Measurements from ENCODE around the gene FARP2.

- TF ChIP-seq CTCF (IDR thresholded peaks at IDR 0.05 in 2 of 3, conservative IDR thresholded peaks at IDR 0.05 in 1 of 3; ENCODE audit: control insufficient read depth in 2 of 3, extremely low read depth in 1 of 3, insufficient read depth in 1 of 3, low read depth in 3 of 3, low read length in 3 of 3) (no peak), ETV6 (conservative IDR thresholded peaks at IDR 0.05 in 1 of 2, IDR thresholded peaks at IDR 0.05 in 1 of 2; ENCODE audit: borderline replicate concordance in 1 of 2, low read depth in 1 of 2) (no peak), GABPA (IDR thresholded peaks at IDR 0.05; ENCODE audit: low read depth) (no peak), POLR2AphosphoS2 (IDR thresholded peaks at IDR 0.05; ENCODE audit: low read depth, low read length) (no peak), EZH2 (IDR thresholded peaks at IDR 0.05; ENCODE audit: borderline replicate concordance, control insufficient read depth, low read depth, low read length) (no peak), RB1 (IDR thresholded peaks at IDR 0.05; ENCODE audit: borderline replicate concordance) (no peak), NR2C2 (IDR thresholded peaks at IDR 0.05; ENCODE audit: borderline replicate concordance, control insufficient read depth, insufficient read length, low read depth) (no peak), HCFC1 (IDR thresholded peaks at IDR 0.05; ENCODE audit: low read length) (no peak)
Measured at GRCh38 chr2:241350878-241351639, 5.0 kb upstream of the FARP2 start.

Measured in GM12878 (cell line).